HEK293 (cell line): ENCODE results near the gene GON7.
A peak's percentile ranks its signal among the peaks of the same experiment; 100 is the strongest.

Source experiments
- CTCF ChIA-PET: fragments of 350-600 bp; formaldehyde crosslinking; extraction: SDS; loops from one replicate; lab custom pipeline; 2021; ENCODE audit warnings: antibody characterized with exemption; lab: Yijun Ruan, JAX
- POLR2A ChIA-PET: fragments of 300-600 bp; formaldehyde crosslinking; extraction: SDS; loops from one replicate; lab custom pipeline; 2020; ENCODE audit warnings: antibody characterized with exemption, inconsistent platforms; lab: Yijun Ruan, JAX
- H3K27ac ChIP-seq: fragments of 200-500 bp; sonication (Bioruptor generic); 2 replicates; pipeline ENCODE4 v1.5.1; 2014; ENCODE audit warnings: low read depth, low read length, control low read depth, inconsistent platforms; ENCODE audit errors: extremely low read depth
- H3K36me3 ChIP-seq, 2 experiments: fragments of 200-500 bp in 1 of 2; sonication (Bioruptor generic) in 1 of 2; 1 replicate in 1 of 2; 2 replicates in 1 of 2; pipeline ENCODE4 v1.5.1; 2014 to 2017; ENCODE audit warnings: inconsistent platforms in 2 of 2, low read length in 2 of 2; ENCODE audit not compliant: control insufficient read depth in 2 of 2, insufficient read depth in 1 of 2
- H3K4me1 ChIP-seq: fragments of 200-500 bp; sonication (Bioruptor generic); 2 replicates; pipeline ENCODE4 v1.5.1; 2014; ENCODE audit warnings: mild to moderate bottlenecking, low read length, inconsistent platforms; ENCODE audit not compliant: control insufficient read depth, insufficient read depth
- H3K4me3 ChIP-seq: 2 replicates; pipeline ENCODE4 v1.5.1; 2011; ENCODE audit warnings: low read depth, mild to moderate bottlenecking, control low read depth, low read length, moderate library complexity
- H3K9me3 ChIP-seq: fragments of 200-500 bp; sonication (Bioruptor generic); 2 replicates; pipeline ENCODE4 v1.5.1; 2014; ENCODE audit warnings: low read depth, low read length, inconsistent platforms; ENCODE audit not compliant: control insufficient read depth, insufficient read depth
- BCL6B ChIP-seq: fragments of 450-650 bp; formaldehyde crosslinking; IDR thresholded peaks from 2 replicates; pipeline ENCODE4 v1.5.1; 2017; ENCODE audit warnings: missing biosample characterization, missing genetic modification characterization
- GFI1B ChIP-seq: fragments of 450-650 bp; formaldehyde crosslinking; IDR thresholded peaks from 2 replicates; pipeline ENCODE4 v1.5.1; 2016; ENCODE audit warnings: missing biosample characterization, missing genetic modification characterization
- GLIS1 ChIP-seq: fragments of 450-650 bp; formaldehyde crosslinking; IDR thresholded peaks from 2 replicates; pipeline ENCODE4 v1.5.1; 2016; ENCODE audit warnings: missing biosample characterization, missing genetic modification characterization
- KLF1 ChIP-seq: fragments of 450-650 bp; formaldehyde crosslinking; IDR thresholded peaks from 2 replicates; pipeline ENCODE4 v1.5.1; 2016; ENCODE audit warnings: missing biosample characterization, missing genetic modification characterization
- KLF10 ChIP-seq: fragments of 450-650 bp; IDR thresholded peaks from 2 replicates; pipeline ENCODE4 v1.5.1; 2018; ENCODE audit warnings: missing biosample characterization, mild to moderate bottlenecking, missing genetic modification characterization
- OVOL3 ChIP-seq: fragments of 450-650 bp; formaldehyde crosslinking; IDR thresholded peaks from 2 replicates; pipeline ENCODE4 v1.5.1; 2016; ENCODE audit warnings: missing biosample characterization, missing genetic modification characterization
- PRDM1 ChIP-seq: fragments of 450-650 bp; formaldehyde crosslinking; IDR thresholded peaks from 2 replicates; pipeline ENCODE4; 2016; ENCODE audit warnings: missing biosample characterization, missing genetic modification characterization
- YY2 ChIP-seq: fragments of 450-650 bp; formaldehyde crosslinking; IDR thresholded peaks from 2 replicates; pipeline ENCODE4 v1.5.1; 2016; ENCODE audit warnings: missing biosample characterization, missing genetic modification characterization
- ZNF10 ChIP-seq: fragments of 450-650 bp; formaldehyde crosslinking; IDR thresholded peaks from 2 replicates; pipeline ENCODE4 v1.5.1; 2017; ENCODE audit warnings: missing biosample characterization, missing genetic modification characterization
- ZNF214 ChIP-seq: fragments of 450-650 bp; formaldehyde crosslinking; IDR thresholded peaks from 2 replicates; pipeline ENCODE4 v1.5.1; 2017; ENCODE audit warnings: missing biosample characterization, mild to moderate bottlenecking, missing genetic modification characterization, borderline replicate concordance
- ZNF266 ChIP-seq: fragments of 450-650 bp; formaldehyde crosslinking; IDR thresholded peaks from 2 replicates; pipeline ENCODE4 v1.5.1; 2016; ENCODE audit warnings: missing biosample characterization, missing genetic modification characterization, low read depth
- ZNF324 ChIP-seq: fragments of 450-650 bp; formaldehyde crosslinking; IDR thresholded peaks from 2 replicates; pipeline ENCODE4 v1.5.1; 2016; ENCODE audit warnings: missing biosample characterization, missing genetic modification characterization
- ZNF335 ChIP-seq: fragments of 450-650 bp; formaldehyde crosslinking; conservative IDR thresholded peaks from 2 replicates; pipeline ENCODE4 v1.5.1; 2016; ENCODE audit warnings: missing biosample characterization, missing genetic modification characterization
- ZNF341 ChIP-seq: fragments of 450-650 bp; formaldehyde crosslinking; IDR thresholded peaks from 2 replicates; pipeline ENCODE4; 2016; ENCODE audit warnings: low read depth, missing biosample characterization, missing genetic modification characterization
- ZNF350 ChIP-seq: fragments of 450-650 bp; formaldehyde crosslinking; IDR thresholded peaks from 2 replicates; pipeline ENCODE4 v1.5.0; 2017; ENCODE audit warnings: missing biosample characterization, mild to moderate bottlenecking, missing genetic modification characterization
- ZNF362 ChIP-seq: fragments of 450-650 bp; formaldehyde crosslinking; IDR thresholded peaks from 2 replicates; pipeline ENCODE4 v1.5.1; 2016; ENCODE audit warnings: missing biosample characterization, missing genetic modification characterization
- ZNF404 ChIP-seq: fragments of 450-650 bp; formaldehyde crosslinking; IDR thresholded peaks from 2 replicates; pipeline ENCODE4 v1.5.1; 2017; ENCODE audit warnings: missing biosample characterization, missing genetic modification characterization
- ZNF571 ChIP-seq: fragments of 450-650 bp; formaldehyde crosslinking; IDR thresholded peaks from 2 replicates; pipeline ENCODE4 v1.5.0; 2017; ENCODE audit warnings: missing biosample characterization, missing genetic modification characterization
- ZXDB ChIP-seq: fragments of 450-650 bp; formaldehyde crosslinking; IDR thresholded peaks from 2 replicates; pipeline ENCODE4 v1.5.1; 2016; ENCODE audit warnings: missing biosample characterization, missing genetic modification characterization

Gene GON7

GRCh38 chr14:93186956-93187355 is 19.9 kb downstream of the GON7 start (continued):
- TF ChIP-seq ZNF404 = no peak
- TF ChIP-seq, all 188 proteins: peak for 0

GRCh38 chr14:93186466-93186865 is 20.4 kb downstream of the GON7 start:
- peaks cover 6% of the 10 kb centered on the region; the same call in 1 of the 2 replicates for H3K4me1 ChIP-seq
- TF ChIP-seq ZNF324 (tag by site-specific recombination) (no peak), ZNF341 (tag by site-specific recombination) (no peak), ZNF362 (no peak), ZNF214 (tag by site-specific recombination) (no peak), BCL6B (tag by site-specific recombination) (no peak), KLF1 (no peak), ZNF571 (tag by site-specific recombination) (no peak), ZNF10 (tag by site-specific recombination) (no peak), OVOL3 (tag by site-specific recombination) (no peak)
- H3K27ac ChIP-seq = no peak overlapping the region
- H3K36me3 ChIP-seq = peaks cover 26 to 47% of the 10 kb centered on the region in 2 experiments
- ChIA-PET POLR2A (interaction anchor here (1.1 to 4.7 kb wide), 2 partner anchors 20 to 27 kb away, joined by 3 to 44 read pairs; partner anchors contain the start of genes GON7 and UBR7), CTCF (interaction anchor here (0.8 to 1.5 kb wide), 3 partner anchors 21 to 73 kb away, joined by 3 to 5 read pairs (median 5); no protein-coding TSS in a partner anchor)
- H3K9me3 ChIP-seq = no peaks in the 10 kb centered on the region
- no peak overlapping the region for H3K4me3 ChIP-seq

- no peaks in the 10 kb centered on the region for H3K9me3 ChIP-seq
- POLR2A ChIA-PET = interaction anchor here (0.7 to 4.7 kb wide), 6 partner anchors 8 to 351 kb away, joined by 3 to 44 read pairs (median 4); partner anchors contain the start of genes GON7, ITPK1 and UBR7
- H3K36me3 ChIP-seq = peaks cover 25 to 48% of the 10 kb centered on the region in 2 experiments
- CTCF ChIA-PET = interaction anchor here (0.9 to 2.5 kb wide), 3 partner anchors 15 to 72 kb away, joined by 4 to 12 read pairs (median 10); partner anchors contain the start of genes GON7 and UBR7
- peak overlapping the region; percentile 91 for H3K4me3 ChIP-seq
- H3K27ac ChIP-seq = peak overlapping the region; percentile 97
- H3K4me1 ChIP-seq = peaks cover 6% of the 10 kb centered on the region; the same call in 1 of the 2 replicates
- TF ChIP-seq GFI1B (tag by site-specific recombination) = peak; percentile 11; the same call in 1 of the 2 replicates
- TF ChIP-seq ZNF350 (tag by site-specific recombination) = no peak
- TF ChIP-seq PRDM1 (tag by site-specific recombination) = peak; percentile 55
- TF ChIP-seq ZXDB (tag by site-specific recombination) = peak; percentile 26; the same call in 1 of the 2 replicates
- TF ChIP-seq GLIS1 = 0 out of 2 replicates have a peak, but pooled peaks have one; percentile 7
- TF ChIP-seq KLF10 = no peak
- peak; percentile 51 for TF ChIP-seq ZNF335 (tag by site-specific recombination)
- TF ChIP-seq ZNF266 (tag by site-specific recombination) = no peak
- TF ChIP-seq YY2 = no peak
Measured at GRCh38 chr14:93185349-93185720, 21.5 kb downstream of the GON7 start.
